ENCODE results near the gene AIF1L.

DNA sequence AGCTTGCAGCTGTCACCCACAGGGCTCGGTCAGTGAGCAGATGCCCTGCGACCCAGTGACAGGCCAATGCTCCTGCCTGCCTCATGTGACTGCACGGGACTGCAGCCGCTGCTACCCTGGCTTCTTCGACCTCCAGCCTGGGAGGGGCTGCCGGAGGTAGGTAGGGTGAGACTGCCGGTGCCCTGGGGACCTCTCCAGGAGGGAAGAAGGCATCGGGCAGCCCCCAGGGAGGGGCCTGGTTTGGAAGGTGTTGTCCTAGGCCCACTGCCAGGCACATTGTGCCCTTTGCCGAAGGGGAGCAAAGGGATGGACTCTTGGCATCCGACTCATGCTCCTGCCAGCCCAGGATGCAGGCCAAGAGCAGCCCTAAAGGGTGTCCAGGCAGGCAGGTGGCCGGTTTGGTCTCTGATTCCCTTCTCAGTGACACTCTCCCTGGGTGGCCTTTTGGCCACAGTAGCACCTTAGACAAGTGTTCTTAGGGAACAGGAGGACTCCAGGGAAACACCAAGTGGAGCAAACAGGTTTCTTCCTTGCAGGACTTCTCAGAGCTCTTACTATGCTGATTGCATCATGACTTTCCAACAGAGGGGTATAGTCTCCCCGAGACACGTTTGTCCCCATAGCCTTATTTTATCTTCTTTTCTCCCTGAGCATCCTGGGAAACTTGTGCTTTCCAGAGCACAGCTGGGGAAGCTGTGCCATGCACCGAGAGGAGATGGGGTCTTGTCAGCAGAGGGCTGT lies 28.1 kb upstream of the AIF1L start:
- TF ChIP-seq, protein P1, sequence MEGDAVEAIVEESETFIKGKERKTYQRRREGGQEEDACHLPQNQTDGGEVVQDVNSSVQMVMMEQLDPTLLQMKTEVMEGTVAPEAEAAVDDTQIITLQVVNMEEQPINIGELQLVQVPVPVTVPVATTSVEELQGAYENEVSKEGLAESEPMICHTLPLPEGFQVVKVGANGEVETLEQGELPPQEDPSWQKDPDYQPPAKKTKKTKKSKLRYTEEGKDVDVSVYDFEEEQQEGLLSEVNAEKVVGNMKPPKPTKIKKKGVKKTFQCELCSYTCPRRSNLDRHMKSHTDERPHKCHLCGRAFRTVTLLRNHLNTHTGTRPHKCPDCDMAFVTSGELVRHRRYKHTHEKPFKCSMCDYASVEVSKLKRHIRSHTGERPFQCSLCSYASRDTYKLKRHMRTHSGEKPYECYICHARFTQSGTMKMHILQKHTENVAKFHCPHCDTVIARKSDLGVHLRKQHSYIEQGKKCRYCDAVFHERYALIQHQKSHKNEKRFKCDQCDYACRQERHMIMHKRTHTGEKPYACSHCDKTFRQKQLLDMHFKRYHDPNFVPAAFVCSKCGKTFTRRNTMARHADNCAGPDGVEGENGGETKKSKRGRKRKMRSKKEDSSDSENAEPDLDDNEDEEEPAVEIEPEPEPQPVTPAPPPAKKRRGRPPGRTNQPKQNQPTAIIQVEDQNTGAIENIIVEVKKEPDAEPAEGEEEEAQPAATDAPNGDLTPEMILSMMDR (optimal IDR thresholded peaks at IDR 0.05 in 1 of 3, IDR thresholded peaks at IDR 0.05 in 1 of 3, conservative IDR thresholded peaks at IDR 0.05 in 1 of 3; ENCODE audit: extremely low read depth in 1 of 3, insufficient read depth in 2 of 3, low read length in 3 of 3): no peak
- no peak for TF ChIP-seq EZH2 (IDR thresholded peaks at IDR 0.05; ENCODE audit: low read length)
